HG03064 (cell line): ENCODE data around the gene SNRPF.
"Not testable (repeated sequence)": the region's sequence is repeated elsewhere in the genome, so short reads cannot be mapped to it uniquely, and the experiment has no call there.

Source experiments
- ATAC-seq: cut with Tn5 transposase; IDR thresholded peaks from one replicate; pipeline ENCODE4 v1.9.1; 2021; ENCODE audit warnings: low read depth; ENCODE audit not compliant: unreplicated experiment

SNRPF gene

GRCh38 chr12:95858451-95859343 is at the start of gene SNRPF:
SNRPF (plus strand) TSS chr12:95858952; CDS start chr12:95859074, 122 bp downstream.
- ATAC-seq = peak; percentile 99

- no peak for ATAC-seq
Measured at GRCh38 chr12:95809000-95809680, 49.6 kb upstream of the SNRPF start.

- no peak for ATAC-seq
Measured at GRCh38 chr12:95810411-95810810, 48.3 kb upstream of the SNRPF start.

GRCh38 chr12:95812155-95812554 is 46.6 kb upstream of the SNRPF start:
- ATAC-seq = not testable (repeated sequence)

- no peak for ATAC-seq
Measured at GRCh38 chr12:95815632-95816212, 43.0 kb upstream of the SNRPF start.

- ATAC-seq = no peak
Measured at GRCh38 chr12:95820096-95820703, 38.6 kb upstream of the SNRPF start.

GRCh38 chr12:95829395-95829794 is 29.4 kb upstream of the SNRPF start:
- no peak for ATAC-seq

- ATAC-seq = no peak
Measured at GRCh38 chr12:95830335-95831089, 28.2 kb upstream of the SNRPF start.

GRCh38 chr12:95834572-95834971 is 24.2 kb upstream of the SNRPF start:
- no peak for ATAC-seq

GRCh38 chr12:95836185-95836609 is 22.6 kb upstream of the SNRPF start:
- ATAC-seq = no peak

GRCh38 chr12:95836630-95837239 is 22.0 kb upstream of the SNRPF start:
- ATAC-seq = no peak

- ATAC-seq = no peak
Measured at GRCh38 chr12:95837240-95838038, 21.3 kb upstream of the SNRPF start.

GRCh38 chr12:95838125-95838524 is 20.6 kb upstream of the SNRPF start:
- ATAC-seq = no peak

GRCh38 chr12:95842426-95842825 is 16.3 kb upstream of the SNRPF start:
- ATAC-seq = not testable (repeated sequence)

GRCh38 chr12:95848575-95849388 is 10.0 kb upstream of the SNRPF start:
- no peak for ATAC-seq

GRCh38 chr12:95851606-95852005 is 7.1 kb upstream of the SNRPF start:
- no peak for ATAC-seq

- ATAC-seq = no peak
Measured at GRCh38 chr12:95852133-95852532, 6.6 kb upstream of the SNRPF start.

GRCh38 chr12:95857156-95857555 is 1.6 kb upstream of the SNRPF start:
- no peak for ATAC-seq
